IPS-15b (cell line): ENCODE data around the gene B3GNT9.

Experiments used
- H3K27me3 ChIP-seq: one replicate; pipeline ENCODE4 v1.6.1; 2013; ENCODE audit warnings: low read length; ENCODE audit not compliant: control insufficient read depth, insufficient read depth
- H3K36me3 ChIP-seq: one replicate; pipeline ENCODE4 v1.6.1; 2013; ENCODE audit warnings: low read length; ENCODE audit not compliant: control insufficient read depth, insufficient read depth
- H3K4me1 ChIP-seq: one replicate; pipeline ENCODE4 v1.6.1; 2013; ENCODE audit warnings: mild to moderate bottlenecking, low read length; ENCODE audit not compliant: control insufficient read depth, insufficient read depth
- H3K4me3 ChIP-seq: one replicate; pipeline ENCODE4 v1.5.1; 2013; ENCODE audit warnings: low read depth, low read length
- H3K9ac ChIP-seq: one replicate; pipeline ENCODE4 v1.6.1; 2013; ENCODE audit warnings: low read depth, mild to moderate bottlenecking, low read length
- H3K9me3 ChIP-seq: one replicate; pipeline ENCODE4 v1.6.1; 2013; ENCODE audit warnings: mild to moderate bottlenecking, low read length; ENCODE audit not compliant: control insufficient read depth, insufficient read depth

The B3GNT9 gene

GRCh38 chr16:67115639-67116038, 35.2 kb downstream of the B3GNT9 start:
- Histone ChIP-seq H3K4me1 (peaks cover 2% of the 10 kb centered on the region), H3K27me3 (no peaks in the 10 kb centered on the region), H3K36me3 (no peaks in the 10 kb centered on the region), H3K4me3 (no peak overlapping the region), H3K9me3 (no peaks in the 10 kb centered on the region), H3K9ac (no peak overlapping the region)

DNA sequence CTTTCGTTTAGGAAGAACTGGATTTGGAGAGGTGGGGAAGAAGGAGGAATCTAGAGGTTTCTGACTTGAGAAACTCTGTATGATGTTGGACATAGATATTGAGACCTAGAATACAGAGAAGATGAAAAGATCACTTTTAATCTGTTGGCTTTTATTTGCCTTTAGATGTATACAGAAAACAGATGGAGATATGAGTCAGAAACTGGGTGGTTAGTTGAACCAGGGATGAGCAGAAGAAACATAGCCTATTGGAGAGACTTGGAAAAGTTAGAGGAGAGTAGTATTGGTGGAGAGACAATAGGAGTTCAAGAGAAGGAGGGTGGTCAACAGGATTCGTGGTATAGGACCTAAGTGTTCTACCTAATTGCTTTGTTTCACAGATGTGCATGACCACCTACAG, 36.0 kb downstream of the B3GNT9 start:
- Histone ChIP-seq H3K9ac (no peak overlapping the region), H3K27me3 (no peaks in the 10 kb centered on the region), H3K4me1 (peaks cover 2% of the 10 kb centered on the region), H3K4me3 (no peak overlapping the region), H3K36me3 (no peaks in the 10 kb centered on the region), H3K9me3 (no peaks in the 10 kb centered on the region)

DNA sequence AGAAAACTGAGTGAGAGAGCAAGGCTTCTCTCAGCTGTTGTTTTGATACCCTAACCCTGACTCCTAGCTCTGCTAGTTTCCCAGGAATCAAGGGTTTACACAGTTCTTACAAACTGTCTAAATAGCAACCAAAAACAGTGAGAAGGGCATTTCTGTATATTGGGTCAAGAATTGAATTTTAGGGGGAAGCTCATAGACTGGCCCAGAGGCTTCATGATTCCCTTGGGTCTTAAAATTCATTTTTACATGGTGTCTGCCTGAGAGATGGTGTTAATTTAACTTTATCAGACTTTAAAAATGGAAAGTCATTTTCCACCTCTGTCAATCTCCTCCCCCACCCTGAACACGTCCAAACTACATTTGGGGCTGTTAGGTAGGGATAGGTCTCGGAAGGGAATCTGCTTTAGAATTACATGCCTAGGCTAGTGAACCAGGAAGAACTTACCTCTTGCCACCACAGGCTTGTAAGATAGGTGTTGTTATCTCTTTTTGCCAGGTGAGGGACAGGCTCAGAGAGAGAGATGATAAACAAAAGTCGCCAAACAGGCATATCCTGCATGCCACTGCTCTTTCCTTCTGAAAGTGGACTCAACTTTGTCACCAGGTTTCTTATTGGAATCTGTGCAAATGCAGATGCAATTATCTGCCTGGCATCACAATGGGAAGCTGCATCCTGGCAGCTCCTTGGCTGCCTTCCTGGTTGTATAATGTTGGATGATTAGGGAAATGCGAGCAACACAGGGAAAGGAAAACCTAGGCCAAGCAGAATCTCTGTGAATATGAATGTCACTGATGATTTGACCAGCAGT, 38.0 kb downstream of the B3GNT9 start:
- Histone ChIP-seq H3K9me3 (no peaks in the 10 kb centered on the region), H3K4me1 (peaks cover 2% of the 10 kb centered on the region), H3K36me3 (no peaks in the 10 kb centered on the region), H3K27me3 (peaks cover 6% of the 10 kb centered on the region), H3K9ac (no peak overlapping the region), H3K4me3 (no peak overlapping the region)

- H3K9me3 ChIP-seq = no peaks in the 10 kb centered on the region
- no peak overlapping the region for H3K4me3 ChIP-seq
- H3K36me3 ChIP-seq = no peaks in the 10 kb centered on the region
Measured at GRCh38 chr16:67111951-67112444, 38.8 kb downstream of the B3GNT9 start.

GRCh38 chr16:67109407-67110135, 41.2 kb downstream of the B3GNT9 start, which contains the start of gene PHAF1:
Gene PHAF1, plus strand, starts transcription at chr16:67109941. Its CDS starts 235 bp downstream, at chr16:67110176.
- Histone ChIP-seq H3K9me3 (no peaks in the 10 kb centered on the region), H3K4me1 (no peaks in the 10 kb centered on the region), H3K4me3 (peak within 1 kb of the TSS; percentile 99), H3K27me3 (peaks cover 6% of the 10 kb centered on the region), H3K36me3 (no peaks in the 10 kb centered on the region), H3K9ac (peak within 1 kb of the TSS; percentile 83)

More at GRCh38 chr16:67111951-67112444, 38.8 kb downstream of the B3GNT9 start:
- Histone ChIP-seq H3K27me3 (peaks cover 6% of the 10 kb centered on the region), H3K4me1 (peaks cover 2% of the 10 kb centered on the region), H3K9ac (no peak overlapping the region)

- Histone ChIP-seq H3K36me3 (no peaks in the 10 kb centered on the region), H3K9ac (peak overlapping the region; percentile 71), H3K27me3 (peaks cover 6% of the 10 kb centered on the region), H3K9me3 (no peaks in the 10 kb centered on the region), H3K4me3 (peak overlapping the region; percentile 99), H3K4me1 (no peaks in the 10 kb centered on the region)
Measured at GRCh38 chr16:67108931-67109406, 41.8 kb downstream of the B3GNT9 start.

- Histone ChIP-seq H3K9ac (no peak overlapping the region), H3K36me3 (no peaks in the 10 kb centered on the region), H3K4me1 (no peaks in the 10 kb centered on the region), H3K4me3 (no peak overlapping the region), H3K27me3 (peaks cover 6% of the 10 kb centered on the region), H3K9me3 (no peaks in the 10 kb centered on the region)
Measured at GRCh38 chr16:67108489-67108888, 42.3 kb downstream of the B3GNT9 start.

GRCh38 chr16:67105881-67106280, 44.9 kb downstream of the B3GNT9 start:
- no peak overlapping the region for H3K4me3 ChIP-seq
- H3K9me3 ChIP-seq = no peaks in the 10 kb centered on the region
- no peaks in the 10 kb centered on the region for H3K36me3 ChIP-seq
- H3K4me1 ChIP-seq = no peaks in the 10 kb centered on the region
- H3K9ac ChIP-seq = no peak overlapping the region
- peaks cover 6% of the 10 kb centered on the region for H3K27me3 ChIP-seq

- Histone ChIP-seq H3K9ac (no peak overlapping the region), H3K9me3 (no peaks in the 10 kb centered on the region), H3K27me3 (peaks cover 6% of the 10 kb centered on the region), H3K4me3 (no peak overlapping the region), H3K4me1 (no peaks in the 10 kb centered on the region), H3K36me3 (no peaks in the 10 kb centered on the region)
Measured at GRCh38 chr16:67105246-67105645, 45.6 kb downstream of the B3GNT9 start.

DNA sequence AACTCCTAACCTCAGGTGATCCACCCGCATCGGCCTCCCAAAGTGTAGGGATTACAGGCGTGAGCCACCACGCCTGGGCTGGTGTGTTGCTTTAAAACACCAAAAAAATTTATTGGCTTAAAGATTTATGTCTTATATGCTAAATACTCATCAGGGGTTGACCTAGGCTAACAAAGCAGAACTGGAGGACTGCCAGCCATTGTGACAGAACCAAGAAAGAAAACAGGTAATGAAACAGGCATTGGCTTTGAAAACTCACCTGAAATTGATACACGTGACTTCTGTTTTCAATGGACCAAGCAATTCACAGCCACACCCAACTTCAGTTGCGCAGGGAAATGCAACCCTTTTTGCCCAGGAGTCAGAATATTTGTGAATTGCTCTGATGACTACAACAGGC, 46.0 kb downstream of the B3GNT9 start:
- Histone ChIP-seq H3K36me3 (no peaks in the 10 kb centered on the region), H3K27me3 (peaks cover 6% of the 10 kb centered on the region), H3K9me3 (no peaks in the 10 kb centered on the region), H3K9ac (no peak overlapping the region), H3K4me3 (no peak overlapping the region), H3K4me1 (no peaks in the 10 kb centered on the region)

- Histone ChIP-seq H3K4me1 (no peaks in the 10 kb centered on the region), H3K4me3 (no peak overlapping the region), H3K9me3 (no peaks in the 10 kb centered on the region), H3K9ac (no peak overlapping the region), H3K27me3 (peaks cover 6% of the 10 kb centered on the region), H3K36me3 (no peaks in the 10 kb centered on the region)
Measured at GRCh38 chr16:67104061-67104460, 46.7 kb downstream of the B3GNT9 start.
